NOMO-1 treated with dmso at 0.1 percent for 144 hours (cell line): ENCODE data around the gene CYFIP1.

Source experiments
- DNase-seq: peaks from one replicate; lab custom pipeline; 2025; ENCODE audit not compliant: unreplicated experiment; lab: John Stamatoyannopoulos, UW

The CYFIP1 gene

DNA sequence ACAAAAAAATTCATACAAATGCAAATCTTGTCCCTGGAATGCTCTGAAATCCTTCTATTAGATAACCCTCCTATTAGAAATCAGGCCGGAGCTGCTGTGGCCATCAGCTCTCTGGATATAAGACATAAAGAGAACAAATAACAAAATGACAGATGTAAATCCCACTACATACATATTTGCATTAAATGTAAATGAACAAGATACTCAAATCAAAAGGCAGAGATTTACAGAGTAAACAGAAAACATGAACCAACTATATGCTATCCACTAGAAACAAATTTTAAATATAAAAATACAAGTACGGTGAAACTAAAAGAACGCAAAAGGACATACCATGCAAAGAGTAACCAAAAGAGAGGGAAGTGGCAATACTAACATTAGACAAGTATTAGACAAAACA, 10.7 kb downstream of the CYFIP1 start:
- no peak for DNase-seq

DNA sequence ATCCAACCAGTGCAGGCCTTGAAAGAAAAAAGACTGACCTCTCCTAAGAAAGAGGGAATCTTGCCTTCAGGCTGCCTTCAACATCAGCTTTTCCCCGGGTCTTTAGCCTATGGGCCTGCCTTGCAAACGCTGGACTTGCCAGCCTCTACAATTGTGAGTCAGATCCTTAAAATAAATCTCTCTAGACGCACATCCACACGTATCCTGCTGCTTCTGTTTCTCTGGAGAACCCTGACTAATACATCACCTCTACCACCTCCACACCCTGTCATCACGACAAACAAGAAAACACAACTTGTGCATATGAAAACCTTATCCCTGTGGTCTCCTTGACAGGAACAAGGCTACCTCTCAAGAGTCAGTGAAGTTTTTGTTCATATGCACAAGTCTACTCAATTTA, 11.8 kb downstream of the CYFIP1 start:
- DNase-seq, result no peak

DNA sequence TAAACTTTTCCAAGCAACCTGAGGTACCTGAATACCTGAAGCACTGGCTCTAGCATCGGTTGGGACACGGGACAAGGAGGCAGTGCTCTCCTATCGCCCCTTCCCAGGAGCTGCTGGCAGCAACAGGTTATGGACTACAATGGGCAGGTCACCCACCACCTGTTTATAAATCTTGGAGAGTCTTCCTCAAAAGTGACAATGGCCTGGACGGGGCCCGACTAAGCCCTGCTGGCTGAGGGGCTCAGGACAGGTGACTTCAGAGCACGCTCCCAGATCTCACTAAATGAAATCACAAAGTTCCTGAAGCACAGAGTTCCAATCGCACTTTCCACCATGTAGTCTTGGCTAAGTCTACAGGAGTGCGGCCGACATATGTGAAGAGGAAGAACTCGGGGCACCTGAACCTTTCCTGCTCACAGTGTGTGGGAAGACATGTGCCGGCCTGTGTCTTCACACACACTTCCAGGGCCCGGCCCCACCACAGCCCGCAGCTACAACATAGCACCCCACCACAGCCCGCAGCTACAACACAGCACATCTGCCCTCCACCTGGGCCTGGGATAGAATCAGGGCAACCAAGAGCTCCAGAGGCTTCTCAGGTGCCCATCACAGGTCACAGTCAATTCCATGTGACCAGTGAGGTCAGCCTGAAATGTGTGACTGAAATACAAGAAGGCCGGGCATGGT, 12.9 kb downstream of the CYFIP1 start:
- DNase-seq, result no peak

DNA sequence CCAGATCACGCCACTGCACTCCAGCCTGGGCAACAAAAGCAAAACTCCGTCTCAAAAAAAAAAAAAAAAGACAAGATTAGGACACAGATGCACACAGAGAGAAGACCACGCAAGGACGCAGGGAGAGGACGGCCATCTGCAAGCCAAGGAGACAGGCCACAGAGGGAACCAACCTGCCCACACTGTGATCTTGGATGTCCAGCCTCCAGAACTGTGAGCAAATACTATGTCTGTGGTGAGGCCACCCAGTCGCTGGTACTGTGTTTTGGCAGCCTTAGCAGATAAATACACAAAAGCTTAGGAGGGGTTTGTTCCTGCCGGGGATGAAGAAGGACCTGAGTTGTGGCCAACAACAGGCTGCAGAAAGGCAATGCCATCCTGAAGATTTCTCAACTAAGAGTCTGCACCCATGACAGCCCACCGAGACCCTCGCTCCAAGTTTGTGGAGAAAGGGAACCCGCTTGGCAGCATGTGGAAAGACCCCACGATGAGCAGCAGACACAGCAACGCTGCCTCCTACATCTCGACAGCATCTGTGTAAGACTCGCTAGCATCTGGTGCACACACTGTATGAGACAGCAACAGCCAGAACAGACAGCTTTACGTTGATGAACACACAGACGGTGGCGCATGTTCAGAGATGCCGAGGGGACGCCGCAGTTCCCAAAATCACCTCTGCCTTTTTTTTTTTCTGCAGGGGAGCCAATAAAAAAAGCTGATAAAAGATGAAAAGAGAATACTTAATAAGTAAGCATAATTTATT, 13.7 kb downstream of the CYFIP1 start:
- DNase-seq, result no peak

DNA sequence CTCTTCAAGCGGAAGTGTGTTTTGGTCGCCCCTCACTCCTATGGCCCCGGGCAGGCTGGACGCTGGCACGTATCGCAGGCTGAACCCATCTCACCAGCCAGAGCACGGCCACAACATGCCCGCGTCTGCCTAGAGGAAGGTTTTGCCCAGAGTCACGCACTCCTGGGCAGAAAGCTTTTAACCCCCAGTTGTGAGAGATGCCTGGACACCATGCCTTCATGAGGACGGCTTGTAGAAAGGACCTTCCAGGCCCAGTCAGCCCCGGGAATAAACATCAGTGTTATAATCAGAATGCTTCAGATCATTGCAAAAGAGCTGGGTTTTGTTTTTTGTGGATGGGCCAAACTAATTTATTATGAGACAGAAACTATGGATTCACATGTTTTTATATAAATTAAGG, 16.5 kb downstream of the CYFIP1 start:
- DNase-seq, result no peak

DNA sequence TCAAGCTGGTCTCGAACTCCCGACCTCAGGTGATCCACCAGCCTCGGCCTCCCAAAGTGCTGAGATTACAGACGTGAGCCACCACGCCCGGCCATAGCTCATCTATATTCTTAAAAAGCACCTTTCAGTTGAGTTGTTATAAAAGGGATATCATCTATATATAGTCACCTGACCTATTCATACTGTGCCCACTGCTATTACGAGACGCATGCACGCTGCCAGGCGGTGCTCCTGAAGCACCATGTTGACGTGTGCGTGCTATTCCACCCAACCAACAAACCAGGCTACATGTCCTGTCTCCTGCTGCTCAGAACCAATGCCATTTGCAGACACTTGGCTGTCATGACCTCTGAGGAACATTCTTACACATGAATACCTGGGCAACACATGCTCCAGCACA, 17.6 kb downstream of the CYFIP1 start:
- DNase-seq, result no peak

DNA sequence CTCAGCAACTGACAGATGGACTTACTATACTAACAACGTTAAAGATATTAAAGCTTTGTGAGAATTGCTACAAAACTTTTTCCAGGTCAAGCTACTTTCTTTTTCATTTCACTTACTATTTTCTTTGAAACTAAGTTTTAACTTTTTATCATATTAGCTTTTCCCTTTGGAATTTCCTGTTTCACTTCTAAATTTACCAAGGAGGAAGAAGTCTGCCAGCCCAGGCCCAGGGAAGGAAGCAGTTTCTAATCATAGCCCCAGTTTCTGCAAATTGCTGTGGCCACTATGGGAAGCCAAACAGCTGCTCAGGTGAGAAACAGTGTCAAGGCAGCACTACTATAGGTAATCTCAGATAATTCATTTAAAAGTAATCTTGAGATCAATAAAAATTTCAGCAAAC, 18.4 kb downstream of the CYFIP1 start:
- DNase-seq, result no peak

DNA sequence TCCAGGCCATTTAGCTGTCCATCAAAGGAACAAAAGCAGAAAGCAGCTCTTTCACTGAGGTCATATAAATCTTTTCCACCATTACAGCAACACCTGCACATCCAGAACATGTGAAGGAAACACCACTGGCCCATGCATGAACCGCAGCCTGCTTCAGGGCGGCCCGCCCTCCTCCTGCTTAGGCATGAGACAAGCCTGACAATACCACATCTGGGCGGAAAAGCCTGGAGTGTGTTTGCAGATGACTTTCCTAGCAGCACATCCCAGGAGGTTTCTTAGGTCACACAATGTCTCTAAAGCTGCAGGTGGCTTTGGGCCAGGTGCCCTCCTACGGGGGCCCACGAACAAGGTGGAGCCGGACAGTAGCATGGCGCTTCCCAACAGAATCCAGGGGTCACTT, 19.6 kb downstream of the CYFIP1 start:
- no peak for DNase-seq

DNA sequence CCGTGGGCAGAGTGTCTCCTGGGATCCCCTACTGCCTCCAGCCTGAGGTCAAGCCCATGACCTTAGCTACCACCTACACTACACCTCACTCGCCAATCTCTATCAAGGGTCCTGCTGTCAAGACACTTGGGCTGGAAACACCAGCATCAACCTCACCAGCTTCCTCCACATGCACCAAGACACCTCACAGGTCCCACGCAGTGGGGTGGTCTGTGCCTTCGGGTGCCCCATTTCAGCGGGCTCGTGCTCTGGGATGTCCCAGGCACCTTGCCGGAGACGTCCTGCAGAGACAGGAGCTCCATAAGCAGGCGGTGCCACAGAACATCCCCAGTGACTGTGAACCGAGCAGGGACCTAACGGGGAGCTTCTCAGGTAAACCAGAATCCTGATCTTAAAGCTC, 20.0 kb downstream of the CYFIP1 start:
- no peak for DNase-seq

DNA sequence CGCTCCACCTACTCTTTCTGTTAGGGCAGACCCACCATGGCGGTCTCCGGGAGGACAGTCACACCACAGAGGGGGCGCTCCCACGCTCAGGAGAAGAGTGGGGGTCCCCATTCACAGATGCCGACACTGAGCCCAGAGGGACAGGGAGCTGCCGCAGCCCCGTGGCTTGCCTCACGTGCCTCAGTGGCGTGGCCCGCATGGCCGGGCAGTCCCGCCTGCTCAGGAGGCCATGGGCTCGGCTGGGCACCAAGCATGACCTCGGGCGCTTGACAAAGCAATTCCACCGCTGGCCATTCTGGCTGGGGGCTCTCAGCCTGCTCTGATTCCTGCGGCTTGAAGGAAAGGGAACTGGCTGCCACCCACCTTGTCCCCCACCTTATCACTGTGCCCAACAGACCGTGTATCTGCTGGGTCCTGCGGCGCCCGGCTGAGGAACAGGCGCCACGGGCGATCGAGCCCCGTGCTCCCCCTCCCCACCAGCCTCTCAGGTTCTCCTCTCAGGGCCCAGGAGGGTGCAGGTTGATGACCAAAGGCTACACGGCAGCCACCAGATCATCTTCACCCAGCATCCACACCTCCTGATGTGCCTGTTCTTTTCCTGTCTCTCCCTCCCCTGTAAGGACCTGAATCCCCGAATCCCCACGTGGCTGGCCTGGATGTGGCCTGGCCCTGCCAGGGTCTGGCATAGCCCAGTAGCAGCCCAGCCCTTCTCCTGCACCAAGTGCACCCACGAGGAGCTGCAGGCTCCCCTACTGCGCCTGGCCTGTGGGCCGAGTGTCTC, 20.7 kb downstream of the CYFIP1 start:
- no peak for DNase-seq

DNA sequence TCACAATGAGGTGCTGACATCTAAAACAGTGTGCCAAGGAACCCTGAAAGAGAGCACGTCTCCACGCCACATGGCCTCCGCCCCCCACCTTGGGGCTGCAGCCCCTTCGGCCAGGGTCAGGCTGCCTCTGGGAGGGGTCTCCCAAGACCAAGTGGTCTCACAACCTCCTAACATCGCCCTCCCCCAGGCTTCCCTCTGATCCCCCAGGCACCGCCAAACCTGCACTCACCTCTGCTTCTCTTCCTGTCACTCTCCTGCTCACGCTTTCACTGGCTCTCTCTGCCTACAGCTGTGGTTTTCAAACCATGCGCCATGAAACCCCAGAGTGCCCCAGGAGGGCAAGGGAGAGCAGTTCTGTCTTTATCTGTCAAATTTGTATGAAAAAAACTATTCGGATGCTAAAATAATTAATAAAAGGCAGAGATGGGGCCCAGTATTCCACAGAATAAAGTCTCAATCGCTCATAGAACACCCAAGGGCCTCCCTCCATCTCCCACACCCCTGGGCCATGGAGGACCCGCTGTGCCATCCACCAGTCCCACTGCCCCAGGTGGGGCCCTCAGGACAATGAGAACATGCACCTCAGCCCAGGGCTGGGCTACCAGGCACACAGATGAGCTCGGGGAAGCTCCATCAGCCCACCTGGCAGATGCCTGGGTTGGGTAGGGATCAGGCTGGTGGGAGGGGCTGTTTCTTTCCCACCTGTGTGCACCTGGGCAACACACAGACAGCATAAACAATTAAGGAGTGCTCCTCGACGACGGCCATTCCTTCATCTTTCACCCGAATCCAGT, 21.5 kb downstream of the CYFIP1 start:
- no peak for DNase-seq

DNA sequence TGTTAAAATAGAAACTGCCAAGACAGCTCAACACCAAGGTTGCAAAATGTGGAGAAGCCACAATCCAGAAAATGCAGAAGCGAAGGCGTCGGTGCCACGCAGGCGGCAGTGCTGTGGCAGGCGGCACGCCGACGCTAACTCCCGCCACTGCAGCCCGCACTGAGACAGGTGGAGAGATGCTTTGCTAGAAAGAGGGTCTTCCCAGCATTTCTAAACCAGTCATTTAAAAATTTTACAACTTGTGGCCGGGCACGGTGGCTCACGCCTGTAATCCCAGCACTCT, 23.2 kb downstream of the CYFIP1 start:
- DNase-seq, result peak; percentile 77

DNA sequence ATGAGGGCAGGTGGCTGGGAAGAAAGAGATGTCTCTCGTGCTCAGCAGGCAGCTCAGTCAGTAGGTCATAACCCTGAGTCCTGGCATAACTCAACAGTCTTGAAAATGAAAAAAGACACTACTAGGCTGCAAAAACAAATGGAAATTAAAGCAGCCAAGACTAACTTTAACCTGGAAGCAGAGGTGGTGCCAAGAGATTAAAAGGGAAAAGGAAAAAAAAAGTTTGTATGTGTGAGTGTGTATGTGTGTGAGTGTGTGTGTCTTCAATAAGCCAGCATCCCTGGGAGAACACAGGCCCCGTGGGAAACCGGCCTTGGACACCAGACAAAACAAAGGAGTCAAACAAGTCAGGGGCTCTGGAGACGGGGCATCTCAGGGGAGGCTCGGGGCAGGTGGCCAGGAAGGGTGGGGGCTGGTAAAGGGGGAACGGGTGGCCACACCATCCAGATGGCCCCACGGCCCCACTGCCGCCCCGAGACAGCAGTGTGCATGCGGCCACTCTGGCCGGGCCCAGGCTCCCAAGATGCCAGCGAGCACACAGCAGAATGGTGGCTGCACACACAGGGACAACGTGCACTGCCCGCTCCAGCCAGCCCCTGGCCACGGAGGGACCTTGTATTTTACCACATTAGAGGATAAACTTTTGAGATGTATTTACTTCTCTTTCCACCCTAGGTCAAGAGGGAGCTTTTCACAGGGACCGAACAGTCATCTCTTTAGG, 23.8 kb downstream of the CYFIP1 start:
- DNase-seq, result no peak

DNA sequence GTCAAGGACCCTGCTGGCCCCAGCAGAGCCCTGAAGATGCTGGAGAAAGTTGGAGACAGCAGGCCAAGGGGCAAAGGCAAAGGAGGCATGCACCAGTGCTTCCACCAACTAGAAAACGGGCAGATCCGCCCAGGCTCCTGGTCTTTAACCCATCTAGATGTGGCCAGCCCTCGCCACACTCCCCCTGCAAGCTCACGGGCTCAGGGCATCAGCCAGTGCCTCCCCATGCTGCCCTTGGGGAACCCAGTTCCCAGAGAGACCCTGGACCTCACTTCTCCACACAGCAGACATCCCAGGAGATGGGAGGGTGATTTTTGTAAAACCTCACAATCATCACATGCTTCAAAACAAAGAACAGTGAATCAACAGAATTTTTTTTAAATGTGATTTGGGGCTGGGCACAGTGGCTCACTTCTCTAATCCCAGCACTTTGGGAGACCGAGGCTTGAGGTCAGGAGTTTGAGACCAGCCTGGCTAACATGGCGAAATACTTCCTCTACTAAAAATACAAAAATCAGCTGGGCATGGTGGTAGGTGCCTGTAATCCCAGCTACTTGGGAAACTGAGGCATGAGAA, 24.5 kb downstream of the CYFIP1 start:
- DNase-seq, result no peak

DNA sequence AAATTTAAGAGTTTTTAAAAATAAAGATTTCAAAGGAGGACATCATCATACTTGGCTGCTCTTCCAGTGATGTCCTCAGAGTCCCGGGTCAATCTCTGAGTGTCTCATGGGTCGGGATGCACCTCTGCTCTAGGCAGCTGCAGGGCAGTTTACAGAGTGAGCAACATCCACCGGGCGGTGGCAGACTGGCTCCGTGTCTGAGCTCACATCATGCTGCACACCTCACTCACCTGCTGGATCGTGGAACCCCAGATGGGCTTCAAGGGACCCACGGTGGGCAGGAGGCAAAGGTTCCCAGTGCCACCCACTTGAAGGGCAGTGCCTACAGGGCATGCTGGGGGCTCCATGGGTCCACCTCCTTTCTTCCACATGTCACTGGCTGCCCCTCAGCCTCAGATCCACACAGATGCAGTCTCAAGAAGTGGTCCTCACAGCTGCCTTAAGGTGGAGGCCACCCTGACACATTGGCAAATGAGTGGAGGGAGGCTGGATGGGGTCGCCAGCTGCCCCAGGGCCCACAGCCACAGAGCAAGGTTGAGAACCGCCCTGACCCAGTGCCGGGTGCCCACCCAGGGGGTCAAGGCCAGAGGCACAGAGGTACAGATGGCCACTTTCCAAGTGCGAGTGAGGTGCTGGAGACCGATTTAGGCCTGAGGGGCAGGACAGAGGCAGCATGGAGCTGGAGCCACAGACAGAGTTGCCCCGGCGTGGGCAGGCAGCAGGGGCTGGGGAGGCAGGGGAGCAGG, 25.2 kb downstream of the CYFIP1 start:
- no peak for DNase-seq

DNA sequence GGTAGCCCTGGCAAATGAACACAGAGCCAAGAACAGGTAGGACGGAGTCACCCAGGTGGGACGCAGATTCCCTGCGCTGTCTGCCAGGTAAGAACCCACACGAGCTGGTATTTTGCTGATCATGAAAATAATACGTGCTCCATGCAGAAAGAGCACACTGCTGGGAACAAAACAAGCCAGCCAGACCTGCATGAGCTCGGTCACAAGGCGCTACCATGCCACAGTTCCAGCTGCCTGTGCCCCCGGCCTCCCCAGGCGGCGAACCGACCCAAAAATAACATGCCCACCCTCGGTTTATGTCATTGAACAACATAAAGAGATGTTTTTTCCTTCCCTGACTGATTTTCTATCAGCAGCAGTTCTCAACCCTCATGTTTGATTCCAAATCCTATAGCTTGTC, 25.8 kb downstream of the CYFIP1 start:
- DNase-seq, result no peak

DNA sequence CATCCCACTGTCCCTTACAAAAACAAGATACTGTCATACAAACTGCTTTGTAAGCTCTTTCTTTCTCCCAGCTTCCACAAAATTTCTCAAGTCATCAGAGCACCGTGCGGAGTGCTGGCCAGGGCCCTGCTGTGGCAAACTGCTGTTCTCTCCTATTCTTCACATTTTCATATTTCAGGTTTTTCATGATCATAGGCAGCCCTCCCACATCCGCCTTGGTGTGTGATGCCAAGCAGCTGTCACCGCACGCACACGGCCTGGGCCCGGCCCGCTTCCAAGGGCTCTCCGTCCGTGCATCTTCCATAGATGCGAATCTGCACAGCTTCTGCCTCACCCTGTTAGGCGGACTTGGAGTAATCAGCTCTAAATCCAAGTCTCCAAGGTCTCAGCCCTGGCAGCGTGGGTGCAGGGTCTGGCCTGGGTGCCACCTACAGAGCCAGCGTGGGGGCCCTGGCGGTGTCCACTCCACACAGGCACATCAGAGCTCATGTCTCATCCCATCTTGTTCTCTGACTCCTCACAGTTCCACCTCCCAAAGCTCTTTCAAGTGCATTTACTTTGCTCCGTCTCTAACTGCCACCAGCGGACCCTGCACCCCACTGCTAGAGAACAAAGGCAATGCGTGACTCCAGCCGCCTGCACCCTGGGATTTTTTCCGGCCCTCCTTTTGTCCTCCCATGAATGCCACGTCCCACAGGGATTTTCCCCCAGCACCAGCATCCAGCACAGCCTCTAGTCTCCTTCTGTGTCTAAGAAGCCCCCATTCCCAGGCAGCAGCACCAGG, 27.2 kb downstream of the CYFIP1 start:
- DNase-seq, result no peak

DNA sequence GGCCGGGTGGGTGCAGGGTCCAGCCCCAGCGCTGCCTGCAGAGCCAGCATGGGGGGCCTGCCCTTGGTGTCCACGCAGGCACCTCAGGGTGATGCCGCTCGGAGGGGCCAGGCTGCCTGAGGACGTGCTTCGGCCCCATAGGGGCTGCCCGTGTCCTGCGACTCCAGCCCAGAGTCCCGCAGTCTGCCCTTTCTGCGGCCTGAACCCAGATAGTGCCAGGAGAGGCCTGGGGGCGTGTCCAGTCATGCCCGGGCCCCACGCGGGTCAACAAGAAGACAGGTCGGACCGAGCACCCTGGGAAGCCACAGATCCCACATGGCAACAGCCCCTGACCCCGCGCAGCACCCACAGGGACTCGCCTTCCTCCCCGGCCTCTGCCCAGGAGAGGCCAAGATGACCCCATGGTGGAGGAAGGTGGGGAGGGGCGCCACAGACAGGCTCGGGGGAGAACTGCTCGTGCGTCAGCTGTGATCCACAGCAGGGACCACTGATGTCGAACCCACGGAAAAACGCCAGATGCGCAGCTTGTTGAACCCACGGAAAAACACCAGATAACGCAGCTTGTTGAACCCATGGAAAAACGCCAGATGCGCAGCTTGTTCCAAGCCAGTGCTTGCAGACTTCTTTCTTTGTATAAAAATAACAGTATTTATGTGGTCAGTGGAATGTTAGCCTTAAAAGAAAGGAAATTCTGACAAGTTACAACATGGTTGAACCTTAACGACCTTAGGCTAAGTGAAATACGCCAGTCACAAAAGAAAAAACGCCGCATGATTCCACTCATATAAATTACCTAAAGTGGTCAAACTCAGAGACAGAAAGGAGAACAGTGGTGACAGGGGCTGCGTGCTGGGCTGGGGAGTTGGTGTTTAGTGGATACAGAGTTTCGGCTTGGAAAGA, 28.5 kb downstream of the CYFIP1 start:
- no peak for DNase-seq
